Psoas muscle (tissue), 8 donors: Measurements from ENCODE around the gene PDCD11. TPM values are rescaled to one million over a fixed set of nuclear protein-coding genes. Genes with fewer than 3 reads are reported as not detected.

Experiments used
- ATAC-seq, 4 donors: fragments of 200-7000 bp; cut with Tn5 transposase; one replicate each; pipeline ENCODE4 v1.9.1; 2020; ENCODE audit warnings: moderate library complexity in 3 of 4, mild to moderate bottlenecking in 2 of 4
- DNase-seq, 2 donors: peaks; one replicate each; pipeline ENCODE4 v3.0.0-alpha.2; 2020
- H3K27ac ChIP-seq: fragments of 200-600 bp; one replicate; pipeline ENCODE4 v1.8.0; 2022
- H3K27me3 ChIP-seq, 3 donors: fragments of 200-600 bp in 1 of 3; one replicate each; pipeline versions ENCODE4 v1.6.1 to v1.8.0; 2013 to 2022; ENCODE audit warnings: low read length in 2 of 3, mild to moderate bottlenecking in 2 of 3, moderate library complexity in 1 of 3; ENCODE audit not compliant: insufficient read depth in 3 of 3
- H3K36me3 ChIP-seq, 2 donors: fragments of 200-600 bp in 1 of 2; one replicate each; pipeline versions ENCODE4 v1.6.1 to v1.8.0; 2013 to 2022; ENCODE audit warnings: low read depth in 1 of 2, mild to moderate bottlenecking in 1 of 2, moderate library complexity in 1 of 2; ENCODE audit not compliant: insufficient read depth in 1 of 2
- H3K4me1 ChIP-seq: fragments of 200-600 bp; one replicate; pipeline ENCODE4 v1.8.0; 2022
- H3K4me3 ChIP-seq: fragments of 200-600 bp; one replicate; pipeline ENCODE4 v1.8.0; 2022; ENCODE audit warnings: mild to moderate bottlenecking
- H3K9me3 ChIP-seq: fragments of 200-600 bp; one replicate; pipeline ENCODE4 v1.8.0; 2022
- WGBS, 3 donors: extraction: QIAGEN DNeasy Blood & Tissue Kit; methylation state at CpG; one replicate each; pipeline versions ENCODE4 v1.1.6 to v1.1.7; 2013; 5-methylcytosine and 5-hydroxymethylcytosine counted together
- intact Hi-C, 2 donors: fragments of 100-400 bp; cut with DNase I; formaldehyde crosslinking; loops; one replicate each; pipeline versions ENCODE4 v1.11.0 to v1.14.2; 2022
- polyA plus RNA-seq, 3 donors: library from polyadenylated mRNA; stranded (reverse); fragments of 200-250 nt; gene quantifications; one replicate each; pipeline ENCODE4 v1.2.3, GENCODE V29; 2013
- total RNA-seq, 4 donors: library from RNA; stranded (reverse); fragmentation: NEBNext Ultra II Directional in 2 of 4; extraction: Animal tissue kit (Norgen Biotek cat#: 25700) in 2 of 4; gene quantifications; one replicate each; pipeline versions ENCODE4 v1.2.1 to v1.2.4, GENCODE V29; 2021 to 2023
- TF ChIP-seq, protein P1 (sequence below): fragments of 200-600 bp; IDR thresholded peaks from one replicate; pipeline ENCODE4 v1.8.0; 2022; ENCODE audit warnings: antibody characterized with exemption
- donor health status: healthy with polysubstance abuse.
- donor health status: DM: no; HTN: no; CAD: no; lungs with moderate emphysema.
- donor health status: Bipolar disorder and iron deficiency.
- donor health status: healthy.
- donor health status: DM: yes; HTN: yes; CAD: no.
- donor health status: DM: no; HTN: no; CAD: no.
- donor health status: DM: no; HTN: no; CAD: no.
- donor health status: DM: yes; HTN: yes; CAD: no.

PDCD11 gene
- total and polyA plus RNA-seq, 7 donors = 13.1 to 34.7 (median 24.1) TPM

DNA sequence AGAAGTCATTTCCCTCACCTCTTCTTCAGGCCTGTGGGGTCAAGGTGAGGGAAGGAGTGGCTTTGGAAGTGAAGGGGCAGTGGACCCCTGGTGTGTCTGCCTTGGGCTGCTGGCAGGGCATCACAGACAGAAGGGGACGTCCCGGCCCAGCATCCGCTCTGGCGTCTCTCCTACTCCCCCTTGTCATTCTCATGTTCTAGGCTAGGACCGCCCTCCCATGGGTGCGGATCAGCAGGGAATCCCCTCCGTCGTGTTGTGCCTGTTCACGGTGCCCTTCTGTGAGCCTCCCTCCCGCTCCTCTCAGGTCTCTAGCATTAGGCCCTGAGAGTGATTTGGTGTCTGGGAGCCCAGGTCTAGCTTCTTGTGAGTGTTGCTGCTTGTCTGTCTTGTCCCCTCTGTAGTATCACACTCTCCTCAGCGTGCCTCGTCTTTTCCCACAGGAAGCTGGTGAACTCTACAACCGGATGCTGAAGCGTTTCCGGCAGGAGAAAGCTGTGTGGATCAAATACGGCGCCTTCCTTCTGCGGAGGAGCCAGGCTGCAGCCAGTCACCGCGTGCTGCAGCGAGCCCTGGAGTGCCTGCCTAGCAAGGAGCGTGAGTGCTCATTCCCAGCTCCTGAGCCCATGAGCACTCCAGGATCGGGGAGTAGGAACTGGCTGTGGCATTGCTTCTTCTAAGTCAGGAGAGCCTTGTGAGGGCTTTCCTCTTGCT, 47.2 kb downstream of the PDCD11 start:
- Histone ChIP-seq H3K9me3 (no peaks in the 10 kb centered on the region), H3K4me3 (no peak overlapping the region), H3K27ac (peak overlapping the region; percentile 21), H3K36me3 (peaks cover 14 to 100% of the 10 kb centered on the region in 2 donors), H3K4me1 (peaks cover 14% of the 10 kb centered on the region), H3K27me3 (no peaks in the 10 kb centered on the region)
- no peak for ATAC-seq
- TF ChIP-seq, protein P1, sequence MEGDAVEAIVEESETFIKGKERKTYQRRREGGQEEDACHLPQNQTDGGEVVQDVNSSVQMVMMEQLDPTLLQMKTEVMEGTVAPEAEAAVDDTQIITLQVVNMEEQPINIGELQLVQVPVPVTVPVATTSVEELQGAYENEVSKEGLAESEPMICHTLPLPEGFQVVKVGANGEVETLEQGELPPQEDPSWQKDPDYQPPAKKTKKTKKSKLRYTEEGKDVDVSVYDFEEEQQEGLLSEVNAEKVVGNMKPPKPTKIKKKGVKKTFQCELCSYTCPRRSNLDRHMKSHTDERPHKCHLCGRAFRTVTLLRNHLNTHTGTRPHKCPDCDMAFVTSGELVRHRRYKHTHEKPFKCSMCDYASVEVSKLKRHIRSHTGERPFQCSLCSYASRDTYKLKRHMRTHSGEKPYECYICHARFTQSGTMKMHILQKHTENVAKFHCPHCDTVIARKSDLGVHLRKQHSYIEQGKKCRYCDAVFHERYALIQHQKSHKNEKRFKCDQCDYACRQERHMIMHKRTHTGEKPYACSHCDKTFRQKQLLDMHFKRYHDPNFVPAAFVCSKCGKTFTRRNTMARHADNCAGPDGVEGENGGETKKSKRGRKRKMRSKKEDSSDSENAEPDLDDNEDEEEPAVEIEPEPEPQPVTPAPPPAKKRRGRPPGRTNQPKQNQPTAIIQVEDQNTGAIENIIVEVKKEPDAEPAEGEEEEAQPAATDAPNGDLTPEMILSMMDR = no peak
- intact Hi-C loops = no loop called here
- 80 to 85% (median 81%) methylated on average over 23 of the region's 23 CpGs for WGBS, 3 donors
- no peak for DNase-seq

DNA sequence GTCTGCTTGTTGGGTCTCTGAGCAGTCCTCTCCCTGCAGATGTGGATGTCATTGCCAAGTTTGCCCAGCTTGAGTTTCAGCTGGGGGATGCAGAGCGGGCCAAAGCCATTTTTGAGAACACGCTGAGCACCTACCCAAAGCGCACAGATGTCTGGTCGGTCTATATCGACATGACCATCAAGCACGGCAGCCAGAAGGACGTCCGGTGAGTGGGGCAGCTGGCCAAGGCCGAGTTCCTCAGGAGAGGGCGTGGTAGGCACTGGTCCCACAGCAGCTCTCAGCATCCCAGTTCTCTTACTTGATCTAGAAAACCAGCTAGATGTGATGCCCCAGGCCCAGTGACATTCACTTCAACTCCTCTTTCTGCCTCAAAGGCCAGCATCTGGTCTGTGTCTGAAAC, 48.1 kb downstream of the PDCD11 start:
- H3K27ac ChIP-seq = no peak overlapping the region
- H3K4me3 ChIP-seq = no peak overlapping the region
- H3K4me1 ChIP-seq = peaks cover 16% of the 10 kb centered on the region
- DNase-seq (no peak), ATAC-seq (no peak)
- 57 to 78% (median 66%) methylated on average over 10 of the region's 10 CpGs for WGBS, 3 donors
- peaks cover 10 to 99% of the 10 kb centered on the region in 2 donors for H3K36me3 ChIP-seq
- no peaks in the 10 kb centered on the region for H3K27me3 ChIP-seq
- TF ChIP-seq, protein P1 = no peak
- no peaks in the 10 kb centered on the region for H3K9me3 ChIP-seq
- intact Hi-C loops = no loop called here

DNA sequence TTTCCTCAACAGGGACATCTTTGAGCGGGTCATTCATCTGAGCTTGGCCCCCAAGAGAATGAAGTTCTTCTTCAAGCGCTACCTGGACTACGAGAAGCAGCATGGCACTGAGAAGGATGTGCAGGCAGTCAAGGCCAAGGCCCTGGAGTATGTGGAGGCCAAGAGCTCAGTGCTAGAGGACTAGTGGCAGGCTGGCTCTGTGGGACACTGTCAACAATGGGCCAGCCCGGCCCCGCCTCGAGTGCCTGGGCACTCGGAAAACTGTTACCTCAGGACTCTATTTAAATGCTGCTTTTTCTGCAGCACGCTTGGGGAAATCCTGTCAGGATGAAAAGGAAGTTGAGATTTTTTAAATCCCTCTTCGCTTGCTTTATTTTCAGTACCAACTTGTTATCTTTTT, 48.9 kb downstream of the PDCD11 start:
- intact Hi-C loops = loop anchor here in 1 of 2 donors (5.0 kb wide), 1 partner anchor 648 kb away; no protein-coding TSS in a partner anchor
- TF ChIP-seq, protein P1 = no peak
- Histone ChIP-seq H3K9me3 (no peaks in the 10 kb centered on the region), H3K27me3 (no peaks in the 10 kb centered on the region), H3K36me3 (peaks cover 10 to 94% of the 10 kb centered on the region in 2 donors), H3K4me3 (no peak overlapping the region), H3K27ac (peak overlapping the region; percentile 69), H3K4me1 (peaks cover 23% of the 10 kb centered on the region)
- DNase-seq (no peak), ATAC-seq (no peak)
- WGBS, 3 donors = 76 to 81% (median 80%) methylated on average over 9 of the region's 9 CpGs

DNA sequence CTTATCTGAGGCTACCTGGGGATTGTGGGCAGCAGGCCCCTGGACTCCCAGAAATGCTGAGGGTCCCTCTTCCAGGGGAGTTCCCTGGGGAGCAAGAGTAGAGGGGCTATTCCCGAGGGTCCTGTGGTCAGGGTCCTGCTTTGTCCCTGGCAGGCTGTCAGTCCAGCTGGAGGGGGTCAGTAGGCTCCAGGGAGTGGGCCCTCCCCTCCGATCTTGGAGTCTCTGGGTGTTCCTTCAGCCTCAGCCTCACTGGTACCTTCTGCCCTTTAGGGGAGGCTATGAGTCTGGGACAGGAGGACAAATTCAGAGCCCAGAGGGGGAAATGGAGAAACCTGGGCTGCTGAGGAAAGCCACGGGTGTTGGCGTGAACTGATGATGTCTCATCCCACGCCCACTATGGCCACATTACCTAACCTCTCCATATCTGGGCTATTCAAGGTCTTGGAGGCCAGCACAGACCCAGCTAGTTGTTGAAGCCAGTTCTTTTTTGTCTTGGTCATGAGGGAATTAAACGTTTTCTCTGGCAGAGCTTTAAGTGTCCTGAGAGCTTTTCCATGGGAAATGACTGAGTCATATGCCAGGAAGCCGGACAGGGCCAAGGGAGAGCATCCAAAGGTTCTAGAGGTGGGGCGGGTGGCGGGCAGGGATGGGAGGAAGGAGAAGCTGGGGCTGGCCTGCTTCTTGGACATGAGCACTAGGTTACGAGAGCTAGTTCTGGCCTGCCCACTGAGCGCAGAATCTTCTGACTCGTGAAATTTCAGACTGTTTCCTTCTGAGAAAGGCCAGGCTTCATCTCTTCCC, 49.5 kb downstream of the PDCD11 start:
- ATAC-seq (peak; percentile 20 to 62 (median 58)), DNase-seq (peak; percentile 87 to 91)
- Histone ChIP-seq H3K36me3 (peaks cover 10 to 88% of the 10 kb centered on the region in 2 donors), H3K4me3 (no peak overlapping the region), H3K27ac (peak overlapping the region; percentile 69), H3K27me3 (no peaks in the 10 kb centered on the region), H3K4me1 (peaks cover 26% of the 10 kb centered on the region), H3K9me3 (no peaks in the 10 kb centered on the region)
- intact Hi-C loops = loop anchor here in 1 of 2 donors (5.0 kb wide), 1 partner anchor 649 kb away; no protein-coding TSS in a partner anchor
- 53 to 60% (median 57%) methylated on average over 12 of the region's 12 CpGs for WGBS, 3 donors
- TF ChIP-seq, protein P1 = no peak
